GM19468 (cell line): ENCODE measurements around the gene LPP.

Experiments used
- ATAC-seq: cut with Tn5 transposase; IDR thresholded peaks from one replicate; pipeline ENCODE4 v1.9.1; 2021; ENCODE audit warnings: mild to moderate bottlenecking, moderate library complexity, moderate number of reproducible peaks; ENCODE audit not compliant: unreplicated experiment; ENCODE audit errors: extremely low read depth

LPP gene

DNA sequence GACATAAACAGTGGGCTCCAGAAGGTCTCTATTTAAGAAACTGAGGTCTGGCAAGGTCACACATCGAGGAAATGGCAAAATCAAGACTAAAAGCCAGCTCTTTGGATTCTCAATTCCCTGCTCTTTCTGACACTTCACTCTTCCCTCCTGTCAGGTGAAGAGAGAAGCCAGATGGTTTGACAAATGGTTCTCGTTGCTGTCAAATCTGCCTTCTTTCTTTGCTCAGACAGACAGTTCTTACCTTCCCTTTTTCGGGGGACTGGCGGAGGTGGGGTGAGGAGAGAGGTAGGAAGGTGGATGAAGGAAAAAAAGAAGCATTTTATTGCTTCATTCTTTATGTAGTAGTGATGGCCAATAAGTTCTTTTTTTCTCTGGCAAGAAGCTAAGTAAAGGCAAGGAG lies 133.4 kb downstream of the LPP start:
- no peak for ATAC-seq

DNA sequence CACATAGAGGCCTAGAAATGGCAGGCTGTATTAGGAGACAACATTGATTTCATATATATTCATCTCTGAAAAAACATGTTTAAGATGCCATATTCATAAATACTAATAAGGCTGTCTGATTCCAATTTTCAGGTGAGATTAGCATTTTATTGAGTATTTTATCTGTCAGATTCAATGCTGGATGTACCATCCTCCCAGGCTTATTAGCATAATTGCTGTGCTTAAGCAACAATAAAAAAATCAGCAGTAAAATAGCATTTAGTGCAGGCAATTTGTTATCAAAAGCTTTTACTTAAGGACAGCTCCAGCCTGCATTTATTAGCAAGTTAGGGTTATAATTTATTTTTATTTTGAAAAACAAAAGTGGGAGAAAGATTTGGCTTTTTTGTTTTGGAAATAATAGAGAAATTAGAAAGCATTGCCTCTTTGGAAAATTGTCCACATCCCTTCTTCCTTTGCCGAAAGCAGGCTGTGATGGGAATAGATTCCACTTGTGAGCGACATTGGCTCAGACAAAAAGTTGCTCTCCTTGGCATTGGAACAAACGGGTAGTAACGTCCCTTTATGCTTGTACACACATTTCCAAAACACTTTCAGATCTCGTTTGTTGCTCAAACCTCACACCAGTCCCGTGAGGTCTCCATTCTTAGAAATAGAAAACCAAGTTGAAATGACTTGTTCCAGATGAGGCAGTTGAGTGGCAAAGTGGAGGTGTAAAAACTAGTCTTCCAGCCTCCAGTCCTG lies 134.0 kb downstream of the LPP start:
- no peak for ATAC-seq

DNA sequence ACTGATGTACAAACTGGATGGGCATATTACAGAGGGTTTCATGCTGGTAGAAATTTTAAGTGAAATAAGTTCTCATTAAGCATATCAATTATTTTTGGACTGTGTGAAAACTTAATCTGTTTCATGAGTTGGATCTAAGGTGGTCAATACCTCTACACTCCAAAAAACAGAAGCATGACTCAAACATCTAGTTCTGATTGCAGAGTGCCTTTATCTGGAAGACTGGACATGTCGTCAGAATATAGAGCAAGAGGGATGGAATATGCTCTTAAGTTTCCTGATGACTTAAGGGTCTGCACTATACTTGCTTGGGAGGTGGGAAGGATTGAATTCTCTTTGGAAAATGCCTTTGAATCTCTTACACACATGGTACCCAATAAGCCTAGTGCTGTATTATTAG lies 138.3 kb downstream of the LPP start:
- ATAC-seq = no peak

DNA sequence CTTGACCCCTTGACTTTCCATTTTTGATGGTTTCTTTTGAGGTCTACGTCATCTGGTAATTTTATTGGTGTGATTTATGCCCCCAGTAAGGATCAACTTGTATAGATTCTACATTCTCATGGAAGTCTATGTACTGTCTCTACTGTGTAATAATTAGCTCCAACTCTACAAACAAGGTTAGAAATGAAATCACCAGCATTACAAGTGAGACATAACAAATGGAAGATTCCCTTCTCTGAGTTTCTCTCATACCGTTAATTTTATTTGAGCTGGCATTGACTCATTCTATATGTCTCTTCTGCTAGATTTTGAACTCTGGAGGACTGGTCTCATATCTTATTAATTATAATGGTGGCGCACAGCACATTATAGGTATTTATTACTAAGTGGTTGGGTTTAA lies 138.9 kb downstream of the LPP start:
- ATAC-seq = no peak

DNA sequence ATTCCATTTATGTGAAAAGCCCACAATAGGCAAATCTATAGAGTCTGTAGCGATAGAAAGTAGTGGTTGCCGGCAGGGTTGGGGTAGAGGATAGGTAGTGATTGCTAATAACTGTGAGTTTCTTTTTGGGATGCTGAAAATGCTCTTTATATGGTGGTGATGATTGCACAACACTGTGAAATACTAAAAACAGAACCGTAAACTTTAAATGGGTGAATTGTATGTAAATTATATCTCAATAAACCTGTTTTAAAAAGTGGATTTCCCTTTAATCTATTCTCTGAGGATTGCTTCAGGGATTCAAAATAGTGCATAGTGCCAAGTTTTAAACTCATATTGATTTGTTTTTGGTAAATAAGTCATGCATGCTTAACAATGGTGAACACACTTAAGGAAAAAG lies 140.2 kb downstream of the LPP start:
- ATAC-seq = no peak

DNA sequence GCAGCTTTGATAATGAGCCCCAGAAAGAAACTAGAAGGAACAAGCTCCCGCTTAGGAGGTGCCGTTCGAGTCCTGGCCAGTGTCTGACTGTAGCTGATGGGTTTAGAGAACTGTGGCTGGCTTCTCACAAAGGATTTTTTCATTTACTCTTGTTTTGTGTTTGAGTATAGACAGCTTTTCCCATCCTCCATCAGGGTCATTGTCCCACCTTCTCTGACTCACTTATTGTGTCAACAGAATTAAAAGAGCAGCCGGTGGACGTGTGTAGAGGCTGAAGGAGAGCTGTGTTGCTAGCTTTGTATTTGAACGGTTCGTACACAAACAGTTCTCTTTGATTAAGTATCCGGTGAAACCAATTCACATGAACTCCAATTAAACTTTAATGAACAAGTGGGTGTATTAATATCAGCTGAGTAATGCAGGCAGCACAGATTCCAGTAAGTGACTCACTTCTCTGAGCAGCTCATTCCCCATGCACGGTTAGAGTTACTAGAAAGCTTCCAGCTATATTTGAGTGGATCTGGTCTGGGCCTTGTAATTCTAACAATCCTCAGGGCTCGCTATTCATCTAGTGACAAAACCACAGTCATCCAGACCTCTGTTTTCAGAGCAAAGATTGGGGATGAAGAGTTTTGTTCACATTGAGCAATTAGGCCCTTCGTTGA lies 141.0 kb downstream of the LPP start:
- ATAC-seq = no peak

DNA sequence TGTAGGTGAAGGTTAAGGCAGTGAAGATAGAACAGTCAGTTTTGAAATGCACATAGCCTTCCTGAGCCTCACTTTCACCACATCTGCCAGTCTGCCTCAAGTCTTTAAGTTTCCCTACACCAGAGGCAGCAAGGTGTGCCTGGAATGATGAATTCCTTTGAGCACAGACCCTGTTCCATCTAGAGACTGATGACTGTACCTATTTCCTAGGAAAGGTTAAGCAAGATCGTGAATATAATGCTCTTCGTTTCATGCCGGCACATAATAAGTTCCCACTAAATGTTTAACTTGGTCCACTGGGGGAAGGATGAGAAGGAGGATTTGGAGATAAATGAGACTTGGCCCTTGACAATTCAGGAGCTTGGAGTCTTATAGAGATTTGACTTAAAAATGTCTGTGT lies 141.9 kb downstream of the LPP start:
- no peak for ATAC-seq

DNA sequence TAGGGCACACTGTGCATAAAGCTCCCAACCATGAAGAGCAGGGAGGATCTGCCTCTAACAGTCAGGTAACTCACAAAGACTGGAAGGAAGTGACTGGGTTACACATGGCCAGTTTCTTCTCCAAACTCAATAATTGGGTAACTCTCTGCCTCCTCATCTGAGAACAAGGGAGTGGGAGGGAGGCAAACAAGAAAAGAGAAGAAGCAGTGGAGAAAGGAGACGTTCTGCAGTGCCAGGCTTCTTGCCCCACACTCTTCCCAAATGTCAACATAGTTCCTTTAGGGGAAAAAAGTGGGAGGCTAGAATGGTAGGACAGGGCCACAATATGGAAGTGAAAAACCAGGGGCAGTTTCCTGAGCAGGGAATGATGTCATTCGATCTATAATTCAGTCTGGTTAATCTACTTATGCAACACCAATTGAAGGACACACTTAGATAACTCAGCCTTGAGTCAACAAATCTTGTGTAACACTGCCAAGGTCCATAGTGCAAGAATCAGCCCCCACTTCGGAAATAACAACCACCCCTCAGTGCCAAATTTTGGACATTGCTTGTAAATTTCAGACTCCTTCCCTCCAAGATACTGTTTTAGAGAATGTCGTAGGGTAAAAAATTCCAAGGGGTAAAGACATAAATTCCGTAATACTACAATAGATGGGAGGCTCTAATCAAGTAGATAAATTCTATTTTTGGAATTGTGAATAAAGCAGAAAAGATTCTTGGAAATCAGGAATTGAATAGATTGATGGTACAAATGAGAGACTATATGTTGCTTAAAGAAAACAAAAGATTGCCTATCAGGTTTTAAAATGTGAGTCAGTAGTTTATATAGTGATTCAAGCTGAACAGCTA lies 143.0 kb downstream of the LPP start:
- ATAC-seq = no peak

DNA sequence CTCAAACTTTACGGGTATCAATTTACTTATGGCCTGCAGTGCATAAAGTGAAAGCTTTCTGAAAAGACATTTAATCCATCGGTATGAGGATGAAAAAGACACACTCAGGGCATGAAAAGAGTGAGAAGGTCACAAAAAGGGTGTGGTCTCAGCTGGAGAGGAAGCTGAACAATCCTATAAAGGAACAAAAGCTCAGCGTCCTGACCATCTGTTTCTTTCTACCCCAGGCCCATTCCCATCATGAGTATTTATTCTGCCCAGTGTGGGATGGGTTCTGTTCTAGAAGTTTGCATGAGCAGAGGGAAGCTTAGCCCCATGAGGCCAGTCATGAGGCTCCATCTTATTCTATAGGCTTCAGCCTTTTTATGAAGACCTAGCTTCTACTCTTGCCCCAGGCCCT lies 144.6 kb downstream of the LPP start:
- ATAC-seq = no peak

DNA sequence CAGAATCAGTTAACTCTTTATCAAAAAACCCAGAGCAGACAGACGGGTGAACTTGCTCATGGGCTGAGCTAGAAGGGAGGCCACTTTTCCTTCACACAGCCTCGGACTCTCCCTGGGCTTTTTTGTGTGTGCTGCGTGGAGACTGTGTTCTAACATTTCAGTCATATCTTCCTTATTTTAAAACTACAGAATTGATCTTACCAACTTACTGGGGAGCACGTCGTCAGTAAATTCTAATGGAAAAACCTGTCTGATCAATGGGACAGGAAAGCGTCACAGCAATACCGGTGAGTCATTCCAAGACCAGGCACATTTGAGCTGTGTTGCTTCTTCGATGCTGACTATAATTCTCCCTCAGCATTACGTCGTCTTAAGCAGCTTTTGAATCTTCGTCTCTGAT lies 145.1 kb downstream of the LPP start:
- no peak for ATAC-seq

DNA sequence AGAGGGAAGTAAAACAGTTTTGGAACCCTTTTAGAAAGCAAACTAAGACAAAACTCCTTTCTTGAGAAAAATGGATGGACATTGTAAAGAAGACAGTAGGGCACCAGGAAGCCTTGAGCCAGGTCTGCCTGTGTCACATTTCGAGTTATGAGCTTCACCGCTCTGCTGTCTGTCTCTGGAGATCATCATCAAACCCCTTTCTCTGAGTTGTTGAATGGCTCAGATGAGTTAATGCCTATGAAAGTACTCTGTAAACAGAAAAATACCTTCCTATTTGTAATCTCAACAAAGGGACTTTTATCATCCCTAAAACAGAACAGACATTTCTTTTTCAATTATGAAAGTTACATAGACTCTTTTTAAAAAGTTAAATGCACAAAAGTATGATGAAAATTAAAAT lies 145.8 kb downstream of the LPP start:
- ATAC-seq = no peak

DNA sequence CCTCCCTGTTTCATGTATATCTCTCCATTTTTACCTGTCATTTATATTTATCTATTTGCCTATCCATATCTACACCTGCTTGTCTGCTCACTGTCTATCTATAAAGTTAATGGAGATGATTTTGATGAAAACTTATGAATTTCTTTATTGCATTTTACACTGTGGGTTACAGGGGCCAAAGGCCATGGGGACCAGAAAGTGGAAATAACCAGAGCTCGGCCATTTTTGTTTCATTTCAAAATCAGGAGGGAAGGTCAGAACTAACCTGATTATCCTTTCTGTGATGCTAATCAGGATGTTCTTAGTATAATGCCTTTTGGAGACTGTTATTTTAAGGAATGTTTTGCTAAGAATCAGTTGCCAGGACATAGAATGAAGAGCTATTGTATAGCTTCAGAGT lies 147.2 kb downstream of the LPP start:
- no peak for ATAC-seq

DNA sequence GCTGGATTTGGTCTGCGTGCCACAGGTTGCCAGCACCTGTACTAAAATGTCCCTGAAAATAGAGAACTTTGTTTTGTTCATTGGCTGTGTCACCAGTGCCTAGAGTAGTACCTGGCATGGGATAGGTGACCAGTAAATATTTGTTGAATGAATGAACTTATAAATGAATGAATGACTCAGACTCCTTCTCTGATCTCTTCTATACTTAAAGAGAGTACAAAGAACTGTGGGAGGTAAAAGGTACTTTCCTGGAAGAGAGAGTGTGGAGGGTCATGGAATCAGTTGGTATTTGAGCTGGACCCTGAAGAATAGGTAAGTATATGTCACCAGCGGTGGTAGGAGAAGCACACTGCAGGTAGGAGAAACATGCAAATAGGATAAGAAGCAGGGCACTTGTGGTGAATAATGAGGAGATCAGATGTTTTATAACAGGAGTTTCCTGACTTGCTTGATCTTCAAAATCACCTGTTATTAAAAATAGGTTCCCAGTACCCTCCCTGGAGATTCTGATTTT lies 149.4 kb downstream of the LPP start:
- ATAC-seq = no peak

DNA sequence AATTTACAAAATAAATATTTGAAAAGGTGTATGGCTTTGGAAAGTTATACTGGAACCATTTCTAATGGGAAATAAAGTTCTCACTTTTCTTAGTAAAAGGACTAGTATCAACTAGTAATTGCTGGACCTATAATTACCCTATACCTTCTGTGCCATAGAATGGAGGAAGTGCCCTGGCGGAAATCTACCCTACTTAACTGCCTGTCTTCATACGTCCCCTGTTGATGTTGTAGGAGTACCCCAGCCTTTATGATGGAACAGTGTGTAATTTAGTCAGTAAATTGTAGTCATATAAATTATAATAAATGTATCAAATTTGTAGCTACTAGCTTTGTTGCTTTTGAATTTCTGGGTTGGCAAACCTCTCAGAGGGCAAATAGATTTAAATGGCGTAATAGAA lies 149.9 kb downstream of the LPP start:
- ATAC-seq = no peak

DNA sequence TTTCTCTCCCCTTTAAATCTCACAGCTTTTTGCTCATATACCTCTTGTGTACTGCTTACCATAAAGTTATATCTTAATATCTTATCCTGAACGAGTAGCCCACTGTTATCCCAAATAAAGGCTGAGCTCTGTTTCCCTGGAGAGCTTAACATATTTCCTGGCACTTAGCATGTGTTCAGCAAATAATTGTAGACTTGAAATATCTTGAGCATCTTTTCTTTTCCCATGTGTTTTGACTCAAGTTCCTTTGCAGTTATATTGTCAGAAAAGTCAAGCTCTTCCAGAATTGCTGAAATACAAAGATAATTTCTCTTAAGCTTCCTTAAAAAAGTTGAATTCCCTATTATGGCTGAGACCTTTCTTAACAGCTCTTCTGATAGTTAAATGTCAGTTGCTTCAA lies 150.5 kb downstream of the LPP start:
- ATAC-seq = no peak

DNA sequence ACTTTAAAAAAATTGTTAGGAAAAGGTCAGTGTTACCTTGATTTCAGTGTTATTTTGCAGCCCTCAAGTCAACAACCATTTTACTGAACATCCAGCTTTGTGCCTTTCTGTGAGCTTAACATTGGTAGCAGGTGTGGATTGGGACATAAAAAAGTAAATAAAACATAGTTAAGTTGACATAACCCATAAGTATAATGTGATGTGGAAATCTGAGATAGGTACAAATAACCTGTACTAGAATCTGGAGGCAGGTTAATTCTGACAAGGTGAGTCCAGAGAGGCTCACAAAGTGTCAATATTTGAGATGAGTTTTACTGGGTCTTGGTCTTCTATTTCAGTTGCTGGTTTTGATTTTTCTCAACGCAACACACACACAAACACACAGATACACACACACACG lies 151.3 kb downstream of the LPP start:
- ATAC-seq = no peak

DNA sequence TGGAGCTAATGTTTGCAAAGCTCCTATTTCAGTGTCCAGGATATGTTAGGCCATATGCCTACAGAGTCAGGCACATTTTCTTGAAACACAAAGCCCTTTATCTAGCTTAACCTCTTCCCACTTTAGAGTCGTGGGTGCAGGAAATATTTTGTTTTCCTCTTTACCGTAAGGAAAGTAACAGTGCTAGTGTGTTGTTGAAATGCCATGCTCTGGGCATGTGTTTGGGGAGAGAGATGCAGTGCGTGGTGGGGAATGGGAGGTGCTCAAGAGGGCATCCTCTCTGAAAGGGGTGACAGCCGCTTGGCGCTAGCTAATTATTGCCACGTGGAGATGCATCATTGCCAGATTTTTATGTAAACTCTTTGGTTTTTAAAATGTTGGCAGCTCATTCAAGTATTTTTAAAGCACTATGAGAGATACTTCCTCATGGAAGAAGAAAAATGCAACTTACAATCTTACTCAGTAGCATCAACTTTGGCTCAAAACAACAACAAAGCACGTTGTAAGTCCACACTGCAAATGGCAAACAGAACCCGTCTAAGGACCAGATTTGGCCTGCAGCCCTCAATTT lies 152.6 kb downstream of the LPP start:
- ATAC-seq = no peak

DNA sequence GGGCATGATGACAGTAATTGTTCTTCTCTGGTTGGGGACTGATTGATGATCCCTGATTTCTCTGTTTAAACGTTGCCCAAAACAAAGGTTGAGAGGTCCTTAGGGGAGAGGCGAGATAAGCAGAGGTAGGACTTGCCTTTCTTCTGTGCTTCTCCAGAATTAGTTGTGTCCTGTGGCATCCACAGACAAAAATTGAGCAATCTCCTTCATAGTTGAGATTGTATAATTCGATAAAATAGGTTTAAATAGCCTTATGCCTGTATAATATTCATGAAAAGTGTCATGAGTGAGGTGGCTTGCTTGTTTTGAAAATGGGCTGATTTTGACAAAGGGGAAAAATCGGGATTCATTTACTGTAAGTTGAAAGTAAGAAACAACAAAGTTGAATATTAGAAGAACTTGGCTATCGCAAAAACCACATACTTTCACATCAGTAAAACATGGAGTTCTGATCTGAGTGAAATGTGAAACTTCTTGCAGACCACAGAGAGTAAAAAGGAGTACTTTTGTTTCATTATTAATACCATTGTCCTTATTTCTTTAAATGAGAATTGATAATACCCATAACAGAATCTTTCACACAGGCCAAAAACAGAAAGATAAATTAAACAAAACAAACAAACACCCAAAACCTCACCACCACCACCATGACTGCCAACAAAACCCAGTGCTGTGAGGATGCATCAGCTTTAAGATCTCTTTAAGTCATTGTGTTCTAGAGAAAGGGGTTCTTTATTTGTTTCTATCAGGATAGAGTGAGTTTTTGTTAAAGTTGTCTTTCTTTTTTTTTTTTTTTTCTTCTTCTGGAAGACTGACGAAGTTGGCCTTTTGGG lies 155.7 kb downstream of the LPP start:
- ATAC-seq = peak; percentile 94

DNA sequence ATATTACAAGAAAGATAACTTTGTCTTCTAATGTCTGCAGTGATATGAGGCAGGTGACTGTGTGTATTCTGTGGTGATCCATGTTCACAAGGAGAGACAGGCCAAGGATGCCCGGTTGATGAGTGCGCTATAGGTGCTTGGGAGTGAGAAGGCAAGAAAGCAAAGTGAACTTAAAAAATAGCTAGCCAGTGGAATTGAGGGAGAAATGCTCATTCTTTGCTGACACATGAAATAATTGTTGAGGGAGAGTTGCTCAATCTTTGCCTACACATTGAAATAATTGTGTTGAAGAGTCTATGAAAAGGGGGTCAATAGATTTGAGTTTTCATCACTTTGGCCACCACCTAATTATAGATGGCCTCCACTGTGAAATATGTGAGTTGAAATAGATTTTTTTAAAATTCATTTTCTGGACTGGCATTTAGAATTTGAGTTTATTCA lies 156.3 kb downstream of the LPP start:
- no peak for ATAC-seq

DNA sequence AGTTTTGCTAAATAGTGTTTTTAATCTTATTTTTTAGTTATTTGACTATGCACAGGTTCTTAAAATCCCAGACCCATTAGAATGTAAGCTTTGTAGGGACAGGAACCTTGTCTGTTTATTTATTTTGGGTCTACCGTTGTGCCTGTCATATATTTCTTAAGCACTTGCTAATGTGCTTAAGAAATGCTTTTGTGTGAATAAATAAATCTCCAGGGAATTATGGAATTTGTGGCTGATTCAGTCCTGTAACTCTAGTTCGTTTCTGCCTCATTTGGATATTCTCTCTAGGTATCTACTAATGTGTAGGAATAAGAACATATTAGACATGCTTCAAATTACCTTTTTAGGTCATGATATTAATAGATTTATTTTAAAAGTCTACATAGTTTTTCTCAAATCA lies 161.6 kb downstream of the LPP start:
- no peak for ATAC-seq
